HCT116 (cell line): Measurements from ENCODE around the gene MAP2K4. TPM values are rescaled to one million over a fixed set of nuclear protein-coding genes. Genes with fewer than 3 reads are reported as not detected.

Source experiments
- ATAC-seq: fragments of 200-7000 bp; cut with Tn5 transposase; 2 replicates; pipeline ENCODE4 v1.9.1; 2020; ENCODE audit warnings: mild to moderate bottlenecking, moderate library complexity
- BruUV-seq: library from RNA; stranded (reverse); fragments of 400-500 nt; replicated peaks from 2 replicates; lab custom pipeline; 2021; lab: Mats Ljungman, UMichigan
- CTCF ChIA-PET: fragments of 300-600 bp; sonication (Branson Sonifier 250); formaldehyde crosslinking; loops from one replicate; lab custom pipeline; 2021; ENCODE audit warnings: antibody characterized with exemption; lab: Charles Lee
- POLR2A ChIA-PET: fragments of 300-600, 350-600 bp; sonication (Branson Sonifier 250); formaldehyde crosslinking; loops from one replicate; lab custom pipeline; 2021; ENCODE audit warnings: antibody characterized with exemption; lab: Charles Lee
- RAD21 ChIA-PET, 2 experiments: fragments of 300-600 bp; sonication (Branson Sonifier 250); formaldehyde crosslinking; loops; one replicate each; lab custom pipeline; 2023; ENCODE audit warnings: low total read pairs in 2 of 2; ENCODE audit not compliant: uncharacterized antibody in 2 of 2, unreplicated experiment in 2 of 2, low non-redundant PET in 1 of 2; lab: Charles Lee
- DNase-seq: peaks from one replicate; pipeline ENCODE4 v3.0.0-alpha.2; 2010; ENCODE audit warnings: low read depth, low spot score
- H2AFZ ChIP-seq: fragments of 200-600 bp; shearing (Covaris generic), sonication (generic); 2 replicates; pipeline ENCODE4 v1.6.1; 2017; ENCODE audit warnings: low read depth, mixed run types, mixed read lengths, antibody characterized with exemption, low read length; ENCODE audit not compliant: poor library complexity, severe bottlenecking
- H3K27ac ChIP-seq: 2 replicates; pipeline ENCODE4 v1.5.1; 2012; ENCODE audit warnings: low read depth, low read length
- H3K27me3 ChIP-seq: fragments of 200-600 bp; sonication (generic); 2 replicates; pipeline ENCODE4 v1.6.1; 2016; ENCODE audit warnings: mixed run types, low read length, mixed read lengths; ENCODE audit not compliant: insufficient read depth
- H3K36me3 ChIP-seq, 2 experiments: fragments of 200-500 bp in 1 of 2; fragments of 200-600 bp in 1 of 2; sonication (Bioruptor generic) in 1 of 2; sonication (generic) in 1 of 2; 2 replicates each; pipeline versions ENCODE4 v1.5.1 to v1.6.1; 2014 to 2016; ENCODE audit warnings: low read length in 2 of 2, inconsistent platforms in 1 of 2, mixed read lengths in 1 of 2, mixed run types in 1 of 2; ENCODE audit not compliant: insufficient read depth in 2 of 2, control insufficient read depth in 1 of 2
- H3K4me1 ChIP-seq, 2 experiments: fragments of 200-600 bp in 1 of 2; sonication (generic) in 1 of 2; 2 replicates each; pipeline versions ENCODE4 v1.5.1 to v1.6.1; 2012 to 2017; ENCODE audit warnings: low read length in 2 of 2, inconsistent platforms in 1 of 2, mild to moderate bottlenecking in 1 of 2, mixed read lengths in 1 of 2, mixed run types in 1 of 2, moderate library complexity in 1 of 2; ENCODE audit not compliant: insufficient read depth in 2 of 2, control insufficient read depth in 1 of 2
- H3K4me2 ChIP-seq: fragments of 200-600 bp; sonication (generic); 2 replicates; pipeline ENCODE4 v1.6.1; 2017; ENCODE audit warnings: mixed run types, low read length, mixed read lengths
- H3K4me3 ChIP-seq, 2 experiments: fragments of 200-600 bp in 1 of 2; sonication (generic) in 1 of 2; replicated peaks in 1 of 2; 2 replicates each; pipeline ENCODE4 v1.5.1; 2011 to 2016; ENCODE audit warnings: low read length in 2 of 2, control low read depth in 1 of 2, low read depth in 1 of 2, mild to moderate bottlenecking in 1 of 2, mixed read lengths in 1 of 2, mixed run types in 1 of 2
- H3K79me2 ChIP-seq: fragments of 200-600 bp; sonication (generic); 2 replicates; pipeline ENCODE4 v1.6.1; 2017; ENCODE audit warnings: mild to moderate bottlenecking, mixed run types, low read length, moderate library complexity, mixed read lengths; ENCODE audit not compliant: insufficient read depth
- H3K9ac ChIP-seq: fragments of 200-600 bp; sonication (generic); 2 replicates; pipeline ENCODE4 v1.6.1; 2016; ENCODE audit warnings: low read length, mixed read lengths
- H3K9me2 ChIP-seq: fragments of 200-600 bp; sonication (generic), shearing (Covaris generic); 2 replicates; pipeline ENCODE4 v1.6.1; 2017; ENCODE audit warnings: mixed run types, mild to moderate bottlenecking, moderate library complexity; ENCODE audit not compliant: insufficient read depth
- H3K9me3 ChIP-seq, 2 experiments: fragments of 200-500 bp in 1 of 2; fragments of 200-600 bp in 1 of 2; sonication (Bioruptor generic) in 1 of 2; sonication (generic) in 1 of 2; 2 replicates each; pipeline ENCODE4 v1.6.1; 2014 to 2017; ENCODE audit warnings: low read length in 2 of 2, mixed read lengths in 2 of 2, inconsistent platforms in 1 of 2, low read depth in 1 of 2, mild to moderate bottlenecking in 1 of 2, mixed run types in 1 of 2, moderate library complexity in 1 of 2; ENCODE audit not compliant: control insufficient read depth in 1 of 2, insufficient read depth in 1 of 2
- H4K20me1 ChIP-seq: fragments of 200-600 bp; sonication (generic), shearing (Covaris generic); 2 replicates; pipeline ENCODE4 v1.6.1; 2017; ENCODE audit warnings: mixed run types, mild to moderate bottlenecking, moderate library complexity; ENCODE audit not compliant: insufficient read depth
- EGR1 ChIP-seq: IDR thresholded peaks from 2 replicates; pipeline ENCODE4 v1.6.1; 2012; ENCODE audit warnings: low read depth
- ELF1 ChIP-seq: IDR thresholded peaks from 2 replicates; pipeline ENCODE4 v1.6.1; 2012; ENCODE audit warnings: low read depth, borderline replicate concordance
- EZH2 ChIP-seq: fragments of 200-600 bp; sonication (generic); IDR thresholded peaks from 2 replicates; pipeline ENCODE4 v1.6.1; 2017; ENCODE audit warnings: antibody characterized with exemption, mixed run types
- JUND ChIP-seq: IDR thresholded peaks from 2 replicates; pipeline ENCODE4 v1.6.1; 2012
- POLR2A ChIP-seq: IDR thresholded peaks from 2 replicates; pipeline ENCODE4 v1.7.0; 2011; ENCODE audit warnings: borderline replicate concordance; ENCODE audit not compliant: insufficient read depth, insufficient read length; ENCODE audit errors: extremely low read depth
- POLR2AphosphoS5 ChIP-seq: IDR thresholded peaks from 2 replicates; pipeline ENCODE4 v1.6.1; 2011; ENCODE audit warnings: mild to moderate bottlenecking, low read depth, low read length, moderate library complexity
- RAD21 ChIP-seq: IDR thresholded peaks from 2 replicates; pipeline ENCODE4 v1.6.1; 2012; ENCODE audit warnings: low read depth, mild to moderate bottlenecking
- SIN3A ChIP-seq: IDR thresholded peaks from 2 replicates; pipeline ENCODE4 v1.6.1; 2012; ENCODE audit warnings: low read depth
- SRF ChIP-seq: IDR thresholded peaks from 2 replicates; pipeline ENCODE4 v1.6.1; 2012; ENCODE audit warnings: low read depth
- YY1 ChIP-seq: IDR thresholded peaks from 2 replicates; pipeline ENCODE4 v1.6.1; 2011; ENCODE audit warnings: low read length, low read depth, moderate library complexity, mild to moderate bottlenecking; ENCODE audit not compliant: insufficient replicate concordance; ENCODE audit errors: extremely low read depth
- ZFX ChIP-seq: fragments of 450-650 bp; IDR thresholded peaks from 2 replicates; pipeline ENCODE4 v1.6.1; 2017
- ZNF274 ChIP-seq: fragments of 200-500 bp; sonication (Bioruptor generic); IDR thresholded peaks from 2 replicates; pipeline ENCODE4 v1.6.1; 2014; ENCODE audit warnings: mild to moderate bottlenecking, low read depth, low read length, inconsistent platforms
- intact Hi-C: fragments of 100-400 bp; cut with micrococcal nuclease; formaldehyde crosslinking; loops from 2 replicates; pipeline ENCODE4 v1.10.0; 2022
- total RNA-seq: library from RNA; stranded (reverse); gene quantifications from one replicate; pipeline ENCODE4 v1.2.1, GENCODE V29; 2021; ENCODE audit not compliant: unreplicated experiment
- TF ChIP-seq, protein P1 (sequence below): IDR thresholded peaks from 2 replicates; pipeline ENCODE4 v1.6.1; 2012; ENCODE audit warnings: low read depth
- TF ChIP-seq, protein P2 (sequence below): IDR thresholded peaks from 2 replicates; pipeline ENCODE4 v1.6.1; 2011; ENCODE audit warnings: mild to moderate bottlenecking, low read length, moderate library complexity; ENCODE audit not compliant: insufficient replicate concordance; ENCODE audit errors: extremely low read depth
- TF ChIP-seq, protein P3 (sequence below): IDR thresholded peaks from 2 replicates; pipeline ENCODE4 v1.6.1; 2012

The MAP2K4 gene
- total RNA-seq, 1 experiment from 2014 or later: 42.3 TPM

DNA sequence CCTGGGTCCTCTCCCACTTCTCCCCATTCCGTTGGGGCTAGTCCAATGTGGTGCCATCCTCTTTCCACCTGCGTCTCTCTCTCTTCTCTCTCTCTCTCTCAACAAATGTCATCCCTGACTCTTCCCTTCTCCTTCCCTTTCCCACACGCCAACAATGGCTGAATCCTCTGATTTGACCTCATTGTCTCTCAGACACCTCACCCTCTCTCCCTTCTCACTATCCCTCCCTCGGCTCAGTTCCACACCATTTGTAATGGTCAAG lies 22.8 kb upstream of the MAP2K4 start (continued):
- TF ChIP-seq, protein P1, sequence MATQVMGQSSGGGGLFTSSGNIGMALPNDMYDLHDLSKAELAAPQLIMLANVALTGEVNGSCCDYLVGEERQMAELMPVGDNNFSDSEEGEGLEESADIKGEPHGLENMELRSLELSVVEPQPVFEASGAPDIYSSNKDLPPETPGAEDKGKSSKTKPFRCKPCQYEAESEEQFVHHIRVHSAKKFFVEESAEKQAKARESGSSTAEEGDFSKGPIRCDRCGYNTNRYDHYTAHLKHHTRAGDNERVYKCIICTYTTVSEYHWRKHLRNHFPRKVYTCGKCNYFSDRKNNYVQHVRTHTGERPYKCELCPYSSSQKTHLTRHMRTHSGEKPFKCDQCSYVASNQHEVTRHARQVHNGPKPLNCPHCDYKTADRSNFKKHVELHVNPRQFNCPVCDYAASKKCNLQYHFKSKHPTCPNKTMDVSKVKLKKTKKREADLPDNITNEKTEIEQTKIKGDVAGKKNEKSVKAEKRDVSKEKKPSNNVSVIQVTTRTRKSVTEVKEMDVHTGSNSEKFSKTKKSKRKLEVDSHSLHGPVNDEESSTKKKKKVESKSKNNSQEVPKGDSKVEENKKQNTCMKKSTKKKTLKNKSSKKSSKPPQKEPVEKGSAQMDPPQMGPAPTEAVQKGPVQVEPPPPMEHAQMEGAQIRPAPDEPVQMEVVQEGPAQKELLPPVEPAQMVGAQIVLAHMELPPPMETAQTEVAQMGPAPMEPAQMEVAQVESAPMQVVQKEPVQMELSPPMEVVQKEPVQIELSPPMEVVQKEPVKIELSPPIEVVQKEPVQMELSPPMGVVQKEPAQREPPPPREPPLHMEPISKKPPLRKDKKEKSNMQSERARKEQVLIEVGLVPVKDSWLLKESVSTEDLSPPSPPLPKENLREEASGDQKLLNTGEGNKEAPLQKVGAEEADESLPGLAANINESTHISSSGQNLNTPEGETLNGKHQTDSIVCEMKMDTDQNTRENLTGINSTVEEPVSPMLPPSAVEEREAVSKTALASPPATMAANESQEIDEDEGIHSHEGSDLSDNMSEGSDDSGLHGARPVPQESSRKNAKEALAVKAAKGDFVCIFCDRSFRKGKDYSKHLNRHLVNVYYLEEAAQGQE: no peak
- TF ChIP-seq POLR2A (no peak), SRF (no peak)
- TF ChIP-seq, protein P2, sequence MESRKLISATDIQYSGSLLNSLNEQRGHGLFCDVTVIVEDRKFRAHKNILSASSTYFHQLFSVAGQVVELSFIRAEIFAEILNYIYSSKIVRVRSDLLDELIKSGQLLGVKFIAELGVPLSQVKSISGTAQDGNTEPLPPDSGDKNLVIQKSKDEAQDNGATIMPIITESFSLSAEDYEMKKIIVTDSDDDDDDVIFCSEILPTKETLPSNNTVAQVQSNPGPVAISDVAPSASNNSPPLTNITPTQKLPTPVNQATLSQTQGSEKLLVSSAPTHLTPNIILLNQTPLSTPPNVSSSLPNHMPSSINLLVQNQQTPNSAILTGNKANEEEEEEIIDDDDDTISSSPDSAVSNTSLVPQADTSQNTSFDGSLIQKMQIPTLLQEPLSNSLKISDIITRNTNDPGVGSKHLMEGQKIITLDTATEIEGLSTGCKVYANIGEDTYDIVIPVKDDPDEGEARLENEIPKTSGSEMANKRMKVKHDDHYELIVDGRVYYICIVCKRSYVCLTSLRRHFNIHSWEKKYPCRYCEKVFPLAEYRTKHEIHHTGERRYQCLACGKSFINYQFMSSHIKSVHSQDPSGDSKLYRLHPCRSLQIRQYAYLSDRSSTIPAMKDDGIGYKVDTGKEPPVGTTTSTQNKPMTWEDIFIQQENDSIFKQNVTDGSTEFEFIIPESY: no peak
- TF ChIP-seq, protein P3, sequence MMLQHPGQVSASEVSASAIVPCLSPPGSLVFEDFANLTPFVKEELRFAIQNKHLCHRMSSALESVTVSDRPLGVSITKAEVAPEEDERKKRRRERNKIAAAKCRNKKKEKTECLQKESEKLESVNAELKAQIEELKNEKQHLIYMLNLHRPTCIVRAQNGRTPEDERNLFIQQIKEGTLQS: no peak

DNA sequence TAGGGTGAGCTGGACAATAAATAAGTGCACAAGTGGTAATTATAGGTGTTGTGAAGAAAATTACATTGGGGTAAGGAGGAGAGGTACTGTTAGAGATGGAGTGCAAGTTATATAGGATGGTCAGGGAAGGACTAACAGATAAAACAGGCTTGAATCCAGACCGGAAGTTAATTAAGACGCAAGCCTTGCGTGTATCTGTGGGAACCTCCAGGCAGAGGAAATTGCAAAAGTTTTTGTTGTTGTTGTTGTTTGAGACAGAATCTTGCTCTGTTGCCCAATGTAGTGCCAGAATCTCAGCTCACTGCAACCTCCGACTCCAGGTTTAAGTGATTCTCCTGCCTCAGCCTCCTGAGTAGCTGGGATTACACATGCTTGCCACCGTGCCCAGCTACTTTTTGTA lies 21.0 kb upstream of the MAP2K4 start:
- POLR2A ChIA-PET: no interaction called here
- Histone ChIP-seq H3K9me2 (no peaks in the 10 kb centered on the region), H3K79me2 (peaks cover 3% of the 10 kb centered on the region; the same call in 1 of the 2 replicates), H3K4me2 (no peak overlapping the region), H3K27me3 (no peaks in the 10 kb centered on the region), H3K4me1 (peaks cover 0 to 6% of the 10 kb centered on the region in 2 experiments; a peak in 2 of 4 replicates), H2AFZ (no peak overlapping the region), H3K9ac (no peak overlapping the region), H4K20me1 (no peaks in the 10 kb centered on the region), H3K9me3 (no peaks in the 10 kb centered on the region), H3K27ac (no peak overlapping the region), H3K4me3 (no peak overlapping the region), H3K36me3 (no peaks in the 10 kb centered on the region)
- ATAC-seq: no peak
- RAD21 ChIA-PET: no interaction called here
- no TSS peak for BruUV-seq
- no peak for DNase-seq
- intact Hi-C loops: no loop called here
- CTCF ChIA-PET: no interaction called here
- no peak for TF ChIP-seq SIN3A
- no peak for TF ChIP-seq ELF1
- TF ChIP-seq EZH2: no peak
- TF ChIP-seq, protein P2: no peak
- TF ChIP-seq POLR2AphosphoS5: no peak
- TF ChIP-seq, protein P1: no peak
- no peak for TF ChIP-seq ZNF274
- TF ChIP-seq JUND: no peak
- no peak for TF ChIP-seq ZFX
- TF ChIP-seq YY1: no peak
- no peak for TF ChIP-seq EGR1
- TF ChIP-seq RAD21: no peak
